Adrenal gland (tissue), 12 donors: ENCODE data around the gene FAM227B. TPM values are rescaled to one million over a fixed set of nuclear protein-coding genes. Genes with fewer than 3 reads are reported as not detected.
"Not testable (repeated sequence)": the region's sequence is repeated elsewhere in the genome, so short reads cannot be mapped to it uniquely, and the experiment has no call there.

ENCODE experiments used
- DNase-seq, 7 donors: peaks; one replicate each; pipeline ENCODE4 v3.0.0-alpha.2; 2019 to 2020
- H3K27ac ChIP-seq, 5 donors: fragments of 200-600 bp; sonication (generic) in 4 of 5; 1 replicate in 3 of 5; 2 replicates in 2 of 5; pipeline versions ENCODE4 v1.5.1 to v1.8.0; 2016 to 2020; ENCODE audit warnings: mild to moderate bottlenecking in 1 of 5
- H3K27me3 ChIP-seq: fragments of 200-600 bp; 2 replicates; pipeline ENCODE4 v1.8.0; 2021
- H3K36me3 ChIP-seq, 2 donors: fragments of 200-600 bp; replicated peaks in 1 of 2; 1 replicate in 1 of 2; 2 replicates in 1 of 2; pipeline versions ENCODE4 v1.5.1 to v1.8.0; 2018 to 2022
- H3K4me1 ChIP-seq, 2 donors: fragments of 200-600 bp; replicated peaks in 1 of 2; 1 replicate in 1 of 2; 2 replicates in 1 of 2; pipeline versions ENCODE4 v1.5.1 to v1.8.0; 2018 to 2021
- H3K4me3 ChIP-seq, 4 donors: fragments of 200-600 bp; sonication (generic) in 3 of 4; one replicate each; pipeline ENCODE4 v1.5.1; 2016 to 2018
- H3K9me3 ChIP-seq, 3 donors: fragments of 200-600 bp; sonication (generic) in 1 of 3; replicated peaks in 1 of 3; 1 replicate in 2 of 3; 2 replicates in 1 of 3; pipeline versions ENCODE4 v1.5.1 to v1.8.0; 2016 to 2021
- POLR2A ChIP-seq, 2 donors: fragments of 450-650 bp; IDR thresholded peaks; one replicate each; pipeline ENCODE4 v1.6.1; 2017; ENCODE audit warnings: antibody characterized with exemption in 2 of 2, mild to moderate bottlenecking in 2 of 2, moderate library complexity in 1 of 2
- WGBS, 4 donors: extraction: QIAGEN DNeasy Blood & Tissue Kit in 2 of 4; methylation state at CpG; one replicate each; pipeline versions ENCODE4 v1.1.5 to v1.1.7; 2013 to 2017; 5-methylcytosine and 5-hydroxymethylcytosine counted together
- intact Hi-C, 2 donors: fragments of 100-400 bp; cut with DNase I; formaldehyde crosslinking; loops; one replicate each; pipeline versions ENCODE4 v1.14.1 to v1.15.0; 2022 to 2023
- polyA plus RNA-seq, 3 donors: library from polyadenylated mRNA; stranded (reverse); fragments of 200-250 nt in 2 of 3; fragments of 350-450 nt in 1 of 3; fragmentation: Illumina TruSeq in 1 of 3; extraction: RNeasy Lipid Tissue Mini Kit (QIAGEN cat#74804) in 1 of 3; gene quantifications; one replicate each; pipeline ENCODE4 v1.2.3, GENCODE V29; 2013 to 2014
- total RNA-seq, 9 donors: library from RNA; depleted of rRNA in 4 of 9; stranded (reverse); fragments of >200 nt in 4 of 9; fragments of 120-200 nt in 1 of 9; fragmentation: NEBNext Ultra II Directional in 1 of 9; extraction: Animal tissue kit (Norgen Biotek cat#: 25700) in 1 of 9; gene quantifications; one replicate each; pipeline versions ENCODE4 v1.1.0 to v1.2.4, GENCODE V29; 2013 to 2023
- TF ChIP-seq, protein P1 (sequence below), 6 experiments: fragments of 450-650 bp in 4 of 6; fragments of 200-600 bp in 2 of 6; sonication (generic) in 1 of 6; IDR thresholded peaks; 1 replicate in 5 of 6; 2 replicates in 1 of 6; pipeline versions ENCODE4 v1.5.1 to v1.8.0; 2016 to 2021; ENCODE audit warnings: antibody characterized with exemption in 6 of 6, mild to moderate bottlenecking in 2 of 6, moderate library complexity in 1 of 6
- donor health status: healthy with polysubstance abuse.
- donor health status: Bipolar disorder and iron deficiency.
- donor health status: DM: yes; HTN: yes; CAD: no.
- donor health status: DM: no; HTN: no; CAD: no.
- donor health status: DM: no; HTN: no; CAD: no.
- donor health status: DM: yes; HTN: yes; CAD: no.

FAM227B gene
- total and polyA plus RNA-seq, 12 donors, result 1.4 to 20.4 (median 8.4) TPM

- no peak overlapping the region for H3K4me3 ChIP-seq
- H3K4me1 ChIP-seq, result no peaks in the 10 kb centered on the region
- H3K27ac ChIP-seq, result no peak overlapping the region
- peaks cover 0 to under 1% (median 0%) of the 10 kb centered on the region in 3 donors for H3K9me3 ChIP-seq
- intact Hi-C loops, result no loop called here
- TF ChIP-seq, protein P1, sequence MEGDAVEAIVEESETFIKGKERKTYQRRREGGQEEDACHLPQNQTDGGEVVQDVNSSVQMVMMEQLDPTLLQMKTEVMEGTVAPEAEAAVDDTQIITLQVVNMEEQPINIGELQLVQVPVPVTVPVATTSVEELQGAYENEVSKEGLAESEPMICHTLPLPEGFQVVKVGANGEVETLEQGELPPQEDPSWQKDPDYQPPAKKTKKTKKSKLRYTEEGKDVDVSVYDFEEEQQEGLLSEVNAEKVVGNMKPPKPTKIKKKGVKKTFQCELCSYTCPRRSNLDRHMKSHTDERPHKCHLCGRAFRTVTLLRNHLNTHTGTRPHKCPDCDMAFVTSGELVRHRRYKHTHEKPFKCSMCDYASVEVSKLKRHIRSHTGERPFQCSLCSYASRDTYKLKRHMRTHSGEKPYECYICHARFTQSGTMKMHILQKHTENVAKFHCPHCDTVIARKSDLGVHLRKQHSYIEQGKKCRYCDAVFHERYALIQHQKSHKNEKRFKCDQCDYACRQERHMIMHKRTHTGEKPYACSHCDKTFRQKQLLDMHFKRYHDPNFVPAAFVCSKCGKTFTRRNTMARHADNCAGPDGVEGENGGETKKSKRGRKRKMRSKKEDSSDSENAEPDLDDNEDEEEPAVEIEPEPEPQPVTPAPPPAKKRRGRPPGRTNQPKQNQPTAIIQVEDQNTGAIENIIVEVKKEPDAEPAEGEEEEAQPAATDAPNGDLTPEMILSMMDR (IDR thresholded peaks at IDR 0.05), result no peak
- TF ChIP-seq POLR2A (IDR thresholded peaks at IDR 0.05), result no peak
- H3K36me3 ChIP-seq, result no peaks in the 10 kb centered on the region
- no peaks in the 10 kb centered on the region for H3K27me3 ChIP-seq
- no peak for DNase-seq
These were observed 82.1 kb downstream of the FAM227B start for GRCh38 chr15:49538520-49538919.

GRCh38 chr15:49530092-49530491 lies 90.5 kb downstream of the FAM227B start:
- no peak overlapping the region for H3K27ac ChIP-seq
- no peaks in the 10 kb centered on the region for H3K4me1 ChIP-seq
- H3K36me3 ChIP-seq, result no peaks in the 10 kb centered on the region
- WGBS, 4 donors, result 79 to 88% (median 82%) methylated on average over 1 of the region's 1 CpG
- no peak overlapping the region for H3K4me3 ChIP-seq
- TF ChIP-seq POLR2A (IDR thresholded peaks at IDR 0.05), result no peak
- TF ChIP-seq, protein P1 (IDR thresholded peaks at IDR 0.05), result no peak
- peaks cover 0 to 8% (median 0%) of the 10 kb centered on the region in 3 donors for H3K9me3 ChIP-seq
- no peak for DNase-seq
- intact Hi-C loops, result no loop called here
- H3K27me3 ChIP-seq, result no peaks in the 10 kb centered on the region

DNA sequence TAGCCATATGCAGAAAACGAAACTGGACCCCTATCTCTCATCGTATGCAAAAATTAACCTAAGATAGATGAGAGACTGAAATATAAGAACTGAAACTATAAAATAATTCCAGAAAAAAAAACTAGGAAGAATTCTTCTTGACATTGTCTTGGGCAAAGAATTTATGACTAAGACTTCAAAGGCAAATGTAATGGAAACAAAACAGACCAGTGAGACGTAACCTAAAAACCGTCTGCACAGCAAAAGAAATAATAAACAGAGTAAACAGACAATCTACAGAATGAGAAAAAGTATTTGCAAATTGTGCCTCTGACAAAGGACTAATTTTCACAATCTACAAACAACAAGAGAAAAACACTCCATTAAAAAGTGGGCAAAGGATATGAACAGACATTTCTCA lies 92.3 kb downstream of the FAM227B start:
- intact Hi-C loops, result no loop called here
- Histone ChIP-seq H3K9me3 (peaks cover 0 to 5% (median 0%) of the 10 kb centered on the region in 3 donors), H3K4me3 (no peak overlapping the region), H3K36me3 (no peaks in the 10 kb centered on the region), H3K27me3 (no peaks in the 10 kb centered on the region), H3K27ac (no peak overlapping the region), H3K4me1 (no peaks in the 10 kb centered on the region)
- DNase-seq, result no peak
- WGBS, 4 donors, result 59 to 67% (median 63%) methylated on average over 4 of the region's 4 CpGs
- TF ChIP-seq, protein P1 (IDR thresholded peaks at IDR 0.05), result no peak
- no peak for TF ChIP-seq POLR2A (IDR thresholded peaks at IDR 0.05)

GRCh38 chr15:49521802-49522201 lies 98.8 kb downstream of the FAM227B start:
- intact Hi-C loops, result no loop called here
- Histone ChIP-seq H3K36me3 (no peaks in the 10 kb centered on the region), H3K9me3 (no peaks in the 10 kb centered on the region), H3K27ac (no peak overlapping the region), H3K4me3 (no peak overlapping the region), H3K27me3 (no peaks in the 10 kb centered on the region), H3K4me1 (no peaks in the 10 kb centered on the region)
- TF ChIP-seq, protein P1 (IDR thresholded peaks at IDR 0.05), result no peak
- TF ChIP-seq POLR2A (IDR thresholded peaks at IDR 0.05), result no peak
- no peak for DNase-seq
- WGBS, 4 donors, result 62 to 78% (median 73%) methylated on average over 3 of the region's 3 CpGs

DNA sequence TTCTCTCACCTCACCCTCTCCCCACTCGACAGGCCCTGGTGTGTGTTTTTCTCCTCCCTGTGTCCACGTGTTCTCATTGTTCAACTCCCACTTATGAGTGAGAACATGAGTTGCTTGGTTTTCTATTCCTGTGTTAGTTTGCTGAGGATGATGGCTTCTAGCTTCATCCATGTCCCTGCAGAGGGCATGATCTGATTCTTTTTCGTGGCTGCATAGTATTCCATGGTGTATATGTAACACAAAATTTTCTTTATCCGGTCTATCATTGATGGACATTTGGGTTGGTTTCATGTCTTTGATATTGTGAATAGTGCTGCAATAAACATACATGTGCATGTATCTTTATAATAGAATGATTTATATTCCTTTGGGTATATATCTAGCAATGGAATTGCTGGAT lies 107.9 kb downstream of the FAM227B start:
- H3K9me3 ChIP-seq, H3K4me1 ChIP-seq, H3K27ac ChIP-seq, intact Hi-C loops, DNase-seq, H3K36me3 ChIP-seq, H3K4me3 ChIP-seq, H3K27me3 ChIP-seq: not testable (repeated sequence)
- WGBS, 4 donors, result 81 to 89% (median 85%) methylated on average over 4 of the region's 4 CpGs
